Activated CD8-positive, alpha-beta memory T cell treated with anti-CD3 and anti-CD28 coated beads, Interleukin-2, amount 50 U/mL, for 1 hour (primary cell): Measurements from ENCODE around the gene PYROXD2.
"Not testable (repeated sequence)": the region's sequence is repeated elsewhere in the genome, so short reads cannot be mapped to it uniquely, and the experiment has no call there.

Experiments used
- DNase-seq: peaks from one replicate; pipeline ENCODE4 v3.0.0-alpha.2; 2020; ENCODE audit errors: extremely low read depth

Gene PYROXD2

DNA sequence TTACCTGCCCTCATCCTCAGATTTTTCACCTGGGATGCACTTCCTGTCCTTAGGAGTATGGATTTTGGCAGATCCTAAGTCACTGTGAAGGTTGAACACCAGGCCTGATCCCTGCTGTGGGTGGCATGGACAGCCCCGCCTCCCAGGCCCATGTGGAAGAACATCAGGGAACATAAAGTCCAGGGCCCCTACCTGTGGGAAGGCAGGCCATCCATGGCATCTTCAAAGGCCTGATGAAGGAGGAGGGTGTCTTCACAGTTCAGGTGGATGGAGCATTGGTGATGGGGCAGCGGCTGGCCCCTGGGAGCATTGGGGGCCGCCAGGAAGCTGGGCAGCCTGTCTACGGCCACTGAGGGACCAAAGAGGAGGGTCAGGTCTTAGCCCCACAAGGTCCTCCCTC lies 24.6 kb downstream of the PYROXD2 start:
- DNase-seq: no peak

- no peak for DNase-seq
Measured at GRCh38 chr10:98389398-98389797, 25.6 kb downstream of the PYROXD2 start.

- DNase-seq: no peak
Measured at GRCh38 chr10:98388101-98388655, 26.8 kb downstream of the PYROXD2 start.

GRCh38 chr10:98384531-98385133 lies 30.4 kb downstream of the PYROXD2 start:
- DNase-seq: no peak

DNA sequence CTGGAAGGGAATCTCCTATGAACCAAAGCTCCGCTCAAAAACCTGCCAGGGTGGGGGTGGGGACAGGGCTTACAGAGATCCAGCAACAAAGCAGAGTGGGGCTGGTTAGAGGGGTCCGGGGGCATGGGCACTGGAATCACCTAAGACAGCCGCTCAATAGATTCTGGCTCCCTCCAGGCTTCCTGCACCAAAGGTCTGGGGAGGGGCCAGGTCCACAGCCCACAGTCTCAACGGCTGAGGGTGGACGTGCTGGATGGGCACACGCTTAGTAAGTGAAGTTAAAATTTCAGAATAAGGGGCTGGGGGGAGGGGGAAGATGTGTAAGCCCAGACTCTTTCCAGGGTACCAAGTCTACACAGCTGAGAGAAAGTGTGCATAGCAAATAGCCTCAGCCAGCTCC lies 31.1 kb downstream of the PYROXD2 start:
- no peak for DNase-seq

DNA sequence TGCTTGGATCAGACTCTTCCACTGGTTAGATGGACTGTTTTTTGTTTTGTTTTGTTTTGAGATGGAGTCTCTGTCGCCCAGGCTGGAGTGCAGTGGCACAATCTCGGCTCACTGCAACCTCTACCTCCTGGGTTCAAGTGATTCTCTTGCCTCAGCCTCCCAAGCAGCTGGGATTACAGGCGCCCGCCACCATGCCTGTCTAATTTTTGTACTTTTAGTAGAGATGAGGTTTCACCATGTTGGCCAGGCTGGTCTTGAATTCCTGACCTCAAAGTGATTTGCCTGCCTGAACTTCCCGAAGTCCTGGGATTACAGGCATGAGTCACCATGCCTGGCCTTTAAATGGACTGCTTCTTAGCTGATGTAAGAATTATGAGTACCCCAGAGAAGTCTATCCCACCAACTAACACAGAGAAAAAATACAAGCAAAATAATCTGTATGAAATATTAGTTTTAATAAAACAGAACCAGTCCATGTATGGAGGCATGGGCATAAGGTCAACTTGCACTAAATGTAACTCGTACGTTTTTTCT lies 31.8 kb downstream of the PYROXD2 start:
- DNase-seq: not testable (repeated sequence)

- no peak for DNase-seq
Measured at GRCh38 chr10:98382691-98383101, 32.3 kb downstream of the PYROXD2 start.

GRCh38 chr10:98380493-98381339 lies 34.3 kb downstream of the PYROXD2 start:
- no peak for DNase-seq

DNA sequence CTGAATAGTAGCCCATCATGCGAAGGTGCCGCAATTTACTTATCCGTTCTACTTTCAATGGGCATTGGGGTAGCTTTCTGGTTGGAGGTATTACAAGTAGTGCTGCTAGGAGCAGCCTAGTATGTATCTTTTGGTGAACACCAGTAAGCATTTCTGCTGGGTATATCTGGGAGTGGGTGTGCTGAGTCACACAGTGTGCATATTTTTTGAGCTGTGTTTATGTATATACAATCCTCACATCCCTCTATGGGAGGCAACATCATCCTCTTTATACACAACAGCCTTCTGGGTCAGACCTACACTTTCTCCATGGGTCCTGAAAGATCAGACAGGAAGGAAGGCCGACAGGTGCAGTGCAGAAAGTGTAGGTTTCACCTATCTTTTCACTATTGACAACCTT lies 36.3 kb downstream of the PYROXD2 start:
- DNase-seq: no peak

- DNase-seq: no peak
Measured at GRCh38 chr10:98377536-98377935, 37.4 kb downstream of the PYROXD2 start.

DNA sequence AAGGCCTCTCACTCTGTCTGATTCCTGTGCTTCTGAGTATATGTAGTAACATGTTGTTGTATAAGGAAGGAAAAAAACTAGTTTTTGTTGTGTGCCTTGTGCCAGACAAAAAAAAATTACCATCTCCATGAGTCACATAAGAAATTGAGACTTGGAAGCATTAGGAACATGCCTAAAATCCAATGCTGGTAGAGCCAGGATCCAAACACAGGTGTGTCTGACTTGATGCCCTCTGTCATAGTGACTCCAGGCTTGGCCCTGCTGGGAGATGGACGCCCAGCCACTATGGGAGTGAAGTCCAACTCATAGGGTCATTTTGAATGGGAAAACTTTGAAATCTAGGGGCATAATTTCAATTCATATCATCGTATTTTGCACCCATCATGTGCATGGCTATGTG lies 38.0 kb downstream of the PYROXD2 start:
- DNase-seq: no peak

DNA sequence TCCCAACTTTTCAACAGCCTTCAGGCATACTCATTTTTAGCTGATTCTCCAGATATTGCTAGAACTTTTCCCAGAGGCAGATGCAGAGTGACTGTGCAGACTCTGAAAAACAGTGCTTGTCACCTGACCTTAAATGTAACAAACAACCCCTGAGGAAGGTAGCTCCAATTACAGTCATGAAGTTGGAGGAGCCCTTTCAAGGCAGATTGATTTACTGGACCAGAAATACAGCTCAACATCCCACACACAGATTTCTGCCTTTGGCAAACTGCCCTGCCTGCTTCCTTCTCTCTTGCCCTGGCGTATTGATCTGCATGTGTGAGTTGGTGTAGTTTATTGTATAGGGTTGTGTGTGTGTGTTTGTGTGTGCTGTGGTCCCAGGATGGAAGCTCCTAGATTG lies 38.5 kb downstream of the PYROXD2 start:
- DNase-seq: no peak

GRCh38 chr10:98374217-98374985 lies 40.6 kb downstream of the PYROXD2 start:
- DNase-seq: no peak

DNA sequence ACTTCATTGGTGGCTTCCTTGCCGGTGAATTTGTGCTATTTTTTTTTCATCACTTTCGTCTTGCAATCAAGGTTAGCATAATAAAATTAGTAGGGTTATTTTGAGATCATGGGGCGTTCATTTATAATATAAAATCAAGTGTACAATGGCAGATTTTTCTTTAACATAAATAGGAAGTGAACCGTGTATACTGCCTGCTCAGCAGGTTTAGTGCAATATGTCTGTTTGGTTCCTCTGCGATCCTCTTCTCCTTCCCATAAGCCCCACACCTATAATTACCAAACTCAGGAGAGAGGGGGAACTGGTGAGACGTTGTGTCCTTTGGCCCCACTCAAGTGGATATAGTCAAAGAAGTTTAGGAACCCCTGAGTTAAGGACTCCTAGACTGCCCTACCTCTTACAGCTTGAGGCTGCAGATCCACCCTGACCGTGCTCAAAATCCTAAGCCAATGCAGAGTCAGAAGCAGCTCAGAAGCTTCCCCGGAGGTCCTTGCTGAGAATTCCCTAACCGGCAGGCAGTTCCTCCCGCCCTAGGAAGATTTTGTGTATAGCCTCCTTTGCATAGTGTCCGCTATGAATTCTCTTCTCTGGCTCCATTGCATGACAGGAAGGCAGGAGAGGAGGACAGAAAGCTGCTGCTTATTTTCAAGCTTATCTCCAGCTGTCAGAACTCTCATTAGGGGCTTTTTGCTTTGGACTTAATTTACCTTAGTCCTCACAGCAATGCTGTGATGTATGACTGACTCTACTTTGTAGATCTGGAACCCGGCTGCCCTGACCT lies 41.5 kb downstream of the PYROXD2 start:
- no peak for DNase-seq

DNA sequence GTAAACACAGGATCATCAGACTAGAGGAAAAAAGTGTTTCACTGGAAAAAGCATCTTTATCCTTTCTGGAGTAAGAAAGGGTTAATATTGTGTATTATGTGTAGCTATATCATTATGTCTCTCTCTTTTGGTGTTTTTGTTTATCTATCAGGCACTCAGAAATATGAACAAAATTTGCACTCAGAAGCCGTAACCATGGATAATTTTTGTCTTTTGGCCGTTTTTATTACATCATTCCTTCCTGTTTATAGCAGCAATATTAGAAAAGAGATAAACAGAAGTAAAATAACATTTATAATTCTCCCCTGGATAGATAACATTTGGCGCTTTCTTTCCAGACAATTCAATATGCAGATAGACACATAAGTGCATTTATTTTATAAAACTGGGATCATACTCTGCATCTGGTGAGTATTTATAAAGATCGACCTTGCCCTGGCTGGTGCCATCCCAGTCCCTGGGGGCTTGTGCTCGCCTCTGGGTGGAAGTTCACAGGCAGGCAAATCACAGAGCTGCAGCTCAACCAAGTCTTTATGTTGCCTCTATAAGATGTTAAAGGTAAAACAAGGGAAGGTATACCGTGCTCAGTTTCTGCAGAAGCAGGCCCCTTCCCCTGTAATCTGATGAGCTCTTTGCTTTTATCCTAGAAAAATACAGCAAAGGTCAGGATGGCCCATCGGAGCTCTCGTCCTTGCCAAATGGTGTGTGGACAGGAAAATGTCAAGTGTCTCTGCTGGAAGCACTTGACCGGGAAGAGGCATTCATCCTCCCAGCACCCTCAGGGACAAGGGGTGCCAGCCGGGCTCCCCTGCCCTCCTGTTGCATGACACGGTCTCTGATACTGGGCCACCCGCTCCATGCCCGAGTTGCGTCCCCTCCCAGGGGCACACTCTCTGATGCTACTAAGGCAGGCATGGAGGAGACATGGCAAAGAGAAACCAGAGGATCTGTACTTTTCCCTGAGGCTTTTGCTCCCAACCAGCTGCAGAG lies 43.9 kb downstream of the PYROXD2 start:
- no peak for DNase-seq

GRCh38 chr10:98369801-98370200 lies 45.2 kb downstream of the PYROXD2 start:
- DNase-seq: no peak

DNA sequence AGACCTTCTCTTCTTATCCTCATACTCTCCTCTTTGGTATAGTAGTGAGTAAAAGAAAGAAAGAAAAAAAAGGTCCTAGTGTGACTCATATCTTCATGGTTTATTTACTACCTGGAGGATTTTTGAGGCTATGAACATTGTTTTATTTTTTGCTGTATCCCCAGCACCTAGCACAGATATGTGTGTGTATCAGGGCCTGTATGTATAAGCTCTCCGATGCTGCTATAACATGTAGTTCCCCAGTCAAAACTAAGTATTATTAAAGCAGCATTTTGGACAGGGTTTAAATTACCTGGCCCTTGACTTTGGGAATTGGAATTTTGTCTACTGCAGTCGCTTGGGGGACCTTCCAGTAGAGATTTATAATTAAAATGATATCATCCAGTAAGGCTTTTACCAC lies 46.3 kb downstream of the PYROXD2 start:
- no peak for DNase-seq

GRCh38 chr10:98367604-98368451 lies 47.2 kb downstream of the PYROXD2 start:
- no peak for DNase-seq

DNA sequence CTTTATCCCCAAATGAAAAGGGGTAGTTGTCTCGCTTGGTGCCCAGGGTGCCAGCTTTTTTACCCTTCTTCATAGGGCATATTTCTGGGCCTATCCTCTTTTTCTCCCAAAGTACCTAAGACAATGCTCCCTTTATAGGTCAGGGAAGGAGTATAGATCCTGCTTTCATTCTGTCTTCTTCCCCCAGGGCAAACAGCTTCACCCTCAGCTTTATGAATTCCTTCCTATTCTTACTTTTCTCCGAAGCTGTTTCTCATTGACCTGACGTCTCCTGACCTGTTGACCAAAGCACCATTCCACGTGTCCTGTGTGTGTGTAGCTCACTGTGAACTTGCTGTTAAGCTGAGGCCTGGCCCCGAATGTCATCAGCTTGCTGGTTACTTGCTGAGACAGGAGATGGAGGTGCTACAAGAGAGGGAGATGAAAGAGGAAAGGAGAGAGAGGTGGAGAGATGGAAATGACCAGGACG lies 48.9 kb downstream of the PYROXD2 start:
- DNase-seq: no peak
